Right lobe of liver (tissue), 4 donors: ENCODE data around the gene CFH.
"Not testable (repeated sequence)": the region's sequence is repeated elsewhere in the genome, so short reads cannot be mapped to it uniquely, and the experiment has no call there.

Source experiments
- POLR2A ChIP-seq: fragments of 450-650 bp; IDR thresholded peaks from one replicate; pipeline ENCODE4 v1.6.1; 2017; ENCODE audit warnings: antibody characterized with exemption, mild to moderate bottlenecking
- TF ChIP-seq, protein P1 (sequence below), 4 donors: fragments of 200-600 bp in 3 of 4; fragments of 450-650 bp in 1 of 4; IDR thresholded peaks; one replicate each; pipeline versions ENCODE4 v1.5.1 to v1.8.0; 2016 to 2022; ENCODE audit warnings: antibody characterized with exemption in 4 of 4, mild to moderate bottlenecking in 2 of 4
- donor health status: DM: no; HTN: no; CAD: no.
- donor health status: DM: no; HTN: no; CAD: no.
- donor health status: DM: no; HTN: yes; CAD: no.

- TF ChIP-seq, protein P1, sequence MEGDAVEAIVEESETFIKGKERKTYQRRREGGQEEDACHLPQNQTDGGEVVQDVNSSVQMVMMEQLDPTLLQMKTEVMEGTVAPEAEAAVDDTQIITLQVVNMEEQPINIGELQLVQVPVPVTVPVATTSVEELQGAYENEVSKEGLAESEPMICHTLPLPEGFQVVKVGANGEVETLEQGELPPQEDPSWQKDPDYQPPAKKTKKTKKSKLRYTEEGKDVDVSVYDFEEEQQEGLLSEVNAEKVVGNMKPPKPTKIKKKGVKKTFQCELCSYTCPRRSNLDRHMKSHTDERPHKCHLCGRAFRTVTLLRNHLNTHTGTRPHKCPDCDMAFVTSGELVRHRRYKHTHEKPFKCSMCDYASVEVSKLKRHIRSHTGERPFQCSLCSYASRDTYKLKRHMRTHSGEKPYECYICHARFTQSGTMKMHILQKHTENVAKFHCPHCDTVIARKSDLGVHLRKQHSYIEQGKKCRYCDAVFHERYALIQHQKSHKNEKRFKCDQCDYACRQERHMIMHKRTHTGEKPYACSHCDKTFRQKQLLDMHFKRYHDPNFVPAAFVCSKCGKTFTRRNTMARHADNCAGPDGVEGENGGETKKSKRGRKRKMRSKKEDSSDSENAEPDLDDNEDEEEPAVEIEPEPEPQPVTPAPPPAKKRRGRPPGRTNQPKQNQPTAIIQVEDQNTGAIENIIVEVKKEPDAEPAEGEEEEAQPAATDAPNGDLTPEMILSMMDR (IDR thresholded peaks at IDR 0.05), result not testable (repeated sequence)
- TF ChIP-seq POLR2A, result not testable (repeated sequence)
These were observed 142.3 kb downstream of the CFH start for GRCh38 chr1:196794103-196794502.
